NCI-H2029 treated with DMSO at 0.1 percent for 48 hours (cell line): Measurements from ENCODE around the gene TMEM254.
"Not testable (repeated sequence)": the region's sequence is repeated elsewhere in the genome, so short reads cannot be mapped to it uniquely, and the experiment has no call there.

Experiments
- DNase-seq: peaks from one replicate; lab custom pipeline; 2025; lab: John Stamatoyannopoulos, UW

TMEM254 gene

GRCh38 chr10:80133687-80134086 is 55.2 kb downstream of the TMEM254 start:
- DNase-seq: not testable (repeated sequence)

GRCh38 chr10:80136134-80136571 is 57.7 kb downstream of the TMEM254 start:
- DNase-seq: no peak

GRCh38 chr10:80137031-80137862 is 58.8 kb downstream of the TMEM254 start:
- no peak for DNase-seq

- DNase-seq: no peak
Observed at GRCh38 chr10:80137920-80138319, 59.5 kb downstream of the TMEM254 start.

GRCh38 chr10:80139265-80139664 is 60.8 kb downstream of the TMEM254 start:
- DNase-seq: no peak

- no peak for DNase-seq
Observed at GRCh38 chr10:80140251-80140650, 61.8 kb downstream of the TMEM254 start.

GRCh38 chr10:80141696-80142460 is 63.4 kb downstream of the TMEM254 start:
- no peak for DNase-seq
